HL-60 (cell line): ENCODE data around the gene MOCS1.

Experiments used
- DNase-seq, 2 experiments: peaks; one replicate each; pipeline ENCODE4 v3.0.0-alpha.2; 2010 to 2020; ENCODE audit warnings: low read depth in 1 of 2, low spot score in 1 of 2
- H3K27ac ChIP-seq: fragments of 250-450 bp; sonication (Bioruptor Pico); replicated peaks from 2 replicates; pipeline ENCODE4 v1.5.1; 2020; ENCODE audit warnings: mild to moderate bottlenecking, moderate library complexity
- H3K27me3 ChIP-seq: fragments of 250-450 bp; sonication (Bioruptor Pico); 2 replicates; pipeline ENCODE4 v1.5.1; 2021; ENCODE audit warnings: mild to moderate bottlenecking, moderate library complexity; ENCODE audit not compliant: insufficient read depth, poor library complexity, severe bottlenecking
- H3K4me3 ChIP-seq: replicated peaks from 2 replicates; pipeline ENCODE4 v1.5.1; 2011; ENCODE audit warnings: mild to moderate bottlenecking, control low read depth, low read length; ENCODE audit not compliant: insufficient read depth
- CTCF ChIP-seq: IDR thresholded peaks from one replicate; pipeline ENCODE4 v1.5.1; 2011; ENCODE audit warnings: low read length, control low read depth, inconsistent platforms; ENCODE audit not compliant: insufficient read depth
- GABPA ChIP-seq: IDR thresholded peaks from 2 replicates; pipeline ENCODE4 v1.6.1; 2012; ENCODE audit warnings: low read depth
- POLR2AphosphoS5 ChIP-seq: IDR thresholded peaks from 2 replicates; pipeline ENCODE4 v1.6.1; 2012; ENCODE audit warnings: low read depth
- REST ChIP-seq: IDR thresholded peaks from 2 replicates; pipeline ENCODE4 v1.6.1; 2012; ENCODE audit warnings: low read depth; ENCODE audit not compliant: insufficient replicate concordance
- SPI1 ChIP-seq: IDR thresholded peaks from 2 replicates; pipeline ENCODE4 v1.6.1; 2012; ENCODE audit warnings: low read depth, mild to moderate bottlenecking, borderline replicate concordance

The MOCS1 gene

GRCh38 chr6:39953076-39953618 lies 18.9 kb upstream of the MOCS1 start:
- H3K27me3 ChIP-seq, result no peaks in the 10 kb centered on the region
- H3K27ac ChIP-seq, result no peak overlapping the region
- DNase-seq, result no peak
- no peak for TF ChIP-seq SPI1
- TF ChIP-seq REST, result no peak
- TF ChIP-seq POLR2AphosphoS5, result no peak
- TF ChIP-seq CTCF, result no peak
- TF ChIP-seq GABPA, result no peak
- H3K4me3 ChIP-seq, result no peak overlapping the region

GRCh38 chr6:39952167-39952566 lies 17.9 kb upstream of the MOCS1 start:
- no peak for DNase-seq
- H3K27me3 ChIP-seq, result no peaks in the 10 kb centered on the region
- TF ChIP-seq CTCF (no peak), POLR2AphosphoS5 (no peak), SPI1 (no peak), GABPA (no peak), REST (no peak)

DNA sequence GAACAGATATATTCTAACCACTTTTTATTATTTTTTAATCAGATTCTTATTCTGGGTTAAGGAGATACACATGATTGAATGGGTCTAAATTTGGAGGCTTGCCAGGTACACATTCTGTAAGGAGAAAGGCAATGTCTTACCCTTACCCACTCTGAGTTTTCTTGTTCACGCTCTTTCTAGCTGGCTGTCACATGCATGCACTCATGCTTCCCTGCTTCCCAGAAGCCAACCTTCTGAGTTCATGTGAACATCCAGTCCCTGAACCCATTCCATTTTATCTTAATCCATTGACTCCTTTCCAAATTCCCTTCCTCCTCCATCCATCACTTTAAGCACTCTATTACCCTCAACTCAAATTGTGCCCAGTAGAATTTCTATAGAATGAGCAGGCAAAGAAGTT lies 17.5 kb upstream of the MOCS1 start:
- no peak for DNase-seq
- Histone ChIP-seq H3K27ac (no peak overlapping the region), H3K27me3 (no peaks in the 10 kb centered on the region), H3K4me3 (no peak overlapping the region)
- no peak for TF ChIP-seq POLR2AphosphoS5
- no peak for TF ChIP-seq REST
- no peak for TF ChIP-seq GABPA
- TF ChIP-seq CTCF, result no peak
- no peak for TF ChIP-seq SPI1

More at GRCh38 chr6:39952167-39952566, 17.9 kb upstream of the MOCS1 start:
- Histone ChIP-seq H3K4me3 (no peak overlapping the region), H3K27ac (no peak overlapping the region)
